Neural cell (in vitro differentiated cells): ENCODE measurements around the gene SPAG8. TPM values are rescaled to one million over a fixed set of nuclear protein-coding genes. Genes with fewer than 3 reads are reported as not detected.

Experiments used
- H2AFZ ChIP-seq: fragments of 200-600, 300-800 bp; sonication (generic), shearing (Covaris generic); 2 replicates; pipeline ENCODE4 v1.6.0; 2014; ENCODE audit warnings: low read depth, mild to moderate bottlenecking, antibody characterized with exemption, low read length, moderate library complexity
- H3F3A ChIP-seq: fragments of 200-600 bp; shearing (Covaris generic); 2 replicates; pipeline ENCODE4 v1.6.1; 2016; ENCODE audit warnings: mild to moderate bottlenecking, moderate library complexity, mixed read lengths, antibody characterized with exemption, low read length; ENCODE audit not compliant: insufficient read depth, poor library complexity, severe bottlenecking
- H3K27ac ChIP-seq: fragments of 200-600, 300-800 bp; sonication (generic), shearing (Covaris generic); 2 replicates; pipeline ENCODE4 v1.5.1; 2014; ENCODE audit warnings: mild to moderate bottlenecking, low read length, moderate library complexity
- H3K27me3 ChIP-seq: fragments of 300-800, 200-600 bp; sonication (generic), shearing (Covaris generic); 2 replicates; pipeline ENCODE4 v1.6.0; 2014; ENCODE audit warnings: mild to moderate bottlenecking, low read depth, low read length, moderate library complexity; ENCODE audit not compliant: insufficient read depth
- H3K36me3 ChIP-seq: fragments of 300-800, 200-600 bp; sonication (generic), shearing (Covaris generic); 2 replicates; pipeline ENCODE4 v1.5.1; 2014; ENCODE audit warnings: mild to moderate bottlenecking, antibody characterized with exemption, low read length, moderate library complexity; ENCODE audit not compliant: insufficient read depth
- H3K4me2 ChIP-seq: fragments of 300-800, 200-600 bp; sonication (generic), shearing (Covaris generic); 2 replicates; pipeline ENCODE4 v1.6.0; 2014; ENCODE audit warnings: mild to moderate bottlenecking, low read length
- H3K4me3 ChIP-seq: fragments of 300-800, 200-600 bp; sonication (generic), shearing (Covaris generic); 2 replicates; pipeline ENCODE4 v1.5.1; 2014; ENCODE audit warnings: mild to moderate bottlenecking, low read length, moderate library complexity
- H3K79me2 ChIP-seq: fragments of 200-600 bp; shearing (Covaris generic); replicated peaks from 2 replicates; pipeline ENCODE4 v1.6.0; 2014; ENCODE audit warnings: mild to moderate bottlenecking, low read length, moderate library complexity; ENCODE audit not compliant: insufficient read depth
- H3K9ac ChIP-seq: fragments of 300-800, 200-600 bp; sonication (generic), shearing (Covaris generic); 2 replicates; pipeline ENCODE4 v1.6.1; 2016; ENCODE audit warnings: mild to moderate bottlenecking, low read length, mixed read lengths
- H3K9me2 ChIP-seq: fragments of 200-600 bp; shearing (Covaris generic); 2 replicates; pipeline ENCODE4 v1.6.1; 2016; ENCODE audit warnings: mild to moderate bottlenecking, low read length, mixed read lengths; ENCODE audit not compliant: insufficient read depth
- H3K9me3 ChIP-seq: fragments of 200-600, 300-800 bp; sonication (generic), shearing (Covaris generic); 2 replicates; pipeline ENCODE4 v1.6.1; 2016; ENCODE audit warnings: mild to moderate bottlenecking, mixed run types, low read length, moderate library complexity, mixed read lengths
- H4K20me1 ChIP-seq: fragments of 200-600 bp; shearing (Covaris generic); 2 replicates; pipeline ENCODE4 v1.6.1; 2016; ENCODE audit warnings: mild to moderate bottlenecking, mixed run types; ENCODE audit not compliant: insufficient read depth
- CTCF ChIP-seq: fragments of 450-650 bp; IDR thresholded peaks from 2 replicates; pipeline ENCODE4 v1.5.1; 2014; ENCODE audit warnings: antibody characterized with exemption, mild to moderate bottlenecking, moderate library complexity; ENCODE audit not compliant: poor library complexity, severe bottlenecking
- EP300 ChIP-seq: fragments of 450-650 bp; conservative IDR thresholded peaks from 2 replicates; pipeline ENCODE4 v1.6.1; 2014; ENCODE audit warnings: antibody characterized with exemption, mild to moderate bottlenecking, moderate library complexity; ENCODE audit not compliant: poor library complexity, severe bottlenecking
- EZH2 ChIP-seq: fragments of 200-600, 300-800 bp; shearing (Covaris generic), sonication (generic); IDR thresholded peaks from 2 replicates; pipeline ENCODE4 v1.6.1; 2014; ENCODE audit warnings: antibody characterized with exemption, low read length, borderline replicate concordance, mild to moderate bottlenecking; ENCODE audit not compliant: insufficient read depth, poor library complexity, severe bottlenecking
- MXI1 ChIP-seq: fragments of 450-650 bp; conservative IDR thresholded peaks from 2 replicates; pipeline ENCODE4 v1.6.1; 2014; ENCODE audit warnings: antibody characterized with exemption, mild to moderate bottlenecking; ENCODE audit not compliant: poor library complexity, severe bottlenecking
- POLR2AphosphoS5 ChIP-seq: IDR thresholded peaks from 2 replicates; pipeline ENCODE4 v1.6.1; 2012
- RAD21 ChIP-seq: fragments of 450-650 bp; conservative IDR thresholded peaks from 2 replicates; pipeline ENCODE4 v1.6.1; 2014; ENCODE audit warnings: antibody characterized with exemption, mild to moderate bottlenecking, moderate library complexity
- REST ChIP-seq: IDR thresholded peaks from 2 replicates; pipeline ENCODE4 v1.6.1; 2012; ENCODE audit warnings: borderline replicate concordance
- SMC3 ChIP-seq: fragments of 450-650 bp; conservative IDR thresholded peaks from 2 replicates; pipeline ENCODE4 v1.6.1; 2014; ENCODE audit warnings: antibody characterized with exemption, mild to moderate bottlenecking, moderate library complexity; ENCODE audit not compliant: poor library complexity
- TAF1 ChIP-seq: IDR thresholded peaks from 2 replicates; pipeline ENCODE4 v1.6.1; 2012; ENCODE audit warnings: low read depth
- polyA minus RNA-seq: library from RNA; depleted of rRNA, polyadenylated mRNA; stranded (reverse); fragments of >200 nt; gene quantifications from 2 replicates; pipeline ENCODE4 v1.2.3, GENCODE V29; 2014
- polyA plus RNA-seq: library from polyadenylated mRNA; depleted of rRNA; stranded (reverse); fragments of >200 nt; gene quantifications from 2 replicates; pipeline ENCODE4 v1.2.3, GENCODE V29; 2014

The SPAG8 gene
- polyA plus RNA-seq: 2.9 and 4.2 TPM in 2 replicates
- polyA minus RNA-seq: 2.3 and 4.4 TPM in 2 replicates

- H3K36me3 ChIP-seq: no peaks in the 10 kb centered on the region
- H3K9me2 ChIP-seq: no peaks in the 10 kb centered on the region
- H3K27me3 ChIP-seq: no peaks in the 10 kb centered on the region
- H3K4me3 ChIP-seq: peak within 1 kb of the TSS; percentile 68
- H3K9ac ChIP-seq: peak within 1 kb of the TSS; percentile 54
- H4K20me1 ChIP-seq: no peaks in the 10 kb centered on the region
- peak within 1 kb of the TSS; percentile 63 for H3K27ac ChIP-seq
- peaks cover 5% of the 10 kb centered on the region for H3F3A ChIP-seq
- H3K4me2 ChIP-seq: peak within 1 kb of the TSS; percentile 83
- peak within 1 kb of the TSS; percentile 78 for H2AFZ ChIP-seq
- H3K9me3 ChIP-seq: no peaks in the 10 kb centered on the region
- peaks cover 4% of the 10 kb centered on the region for H3K79me2 ChIP-seq
- TF ChIP-seq EZH2 (no peak), REST (peak; percentile 50), MXI1 (peak; percentile 81), POLR2AphosphoS5 (peak; percentile 65), TAF1 (peak; percentile 50), RAD21 (no peak), SMC3 (peak; percentile 35), EP300 (peak; percentile 28), CTCF (no peak)
Measured at GRCh38 chr9:35812025-35812602, at the start of gene SPAG8. Gene SPAG8, minus strand, starts transcription at chr9:35812262. Its CDS starts 115 bp downstream, at chr9:35812147.

GRCh38 chr9:35861161-35861897, 49.3 kb upstream of the SPAG8 start:
- no peaks in the 10 kb centered on the region for H4K20me1 ChIP-seq
- H2AFZ ChIP-seq: no peak overlapping the region
- H3K36me3 ChIP-seq: no peaks in the 10 kb centered on the region
- H3K9me2 ChIP-seq: no peaks in the 10 kb centered on the region
- H3K4me3 ChIP-seq: no peak overlapping the region
- no peaks in the 10 kb centered on the region for H3K27me3 ChIP-seq
- H3K9me3 ChIP-seq: no peaks in the 10 kb centered on the region
- no peak overlapping the region for H3K9ac ChIP-seq
- H3K27ac ChIP-seq: no peak overlapping the region
- H3K79me2 ChIP-seq: no peaks in the 10 kb centered on the region
- no peak for TF ChIP-seq EP300
- TF ChIP-seq MXI1: no peak
- TF ChIP-seq SMC3: no peak
- TF ChIP-seq EZH2: no peak
- no peak for TF ChIP-seq TAF1
- TF ChIP-seq POLR2AphosphoS5: no peak
- TF ChIP-seq RAD21: no peak
- no peak for TF ChIP-seq CTCF
- no peak for TF ChIP-seq REST
- no peak overlapping the region for H3K4me2 ChIP-seq
- H3F3A ChIP-seq: no peaks in the 10 kb centered on the region
